ENCODE results near the gene TTC14. TPM values are rescaled to one million over a fixed set of nuclear protein-coding genes. Genes with fewer than 3 reads are reported as not detected.

TTC14 gene
- total and polyA plus RNA-seq, 2 donors (not counting 3 experiments of a cell fraction or from before 2014, with no cell fraction given): 14.5 to 33.6 TPM

DNA sequence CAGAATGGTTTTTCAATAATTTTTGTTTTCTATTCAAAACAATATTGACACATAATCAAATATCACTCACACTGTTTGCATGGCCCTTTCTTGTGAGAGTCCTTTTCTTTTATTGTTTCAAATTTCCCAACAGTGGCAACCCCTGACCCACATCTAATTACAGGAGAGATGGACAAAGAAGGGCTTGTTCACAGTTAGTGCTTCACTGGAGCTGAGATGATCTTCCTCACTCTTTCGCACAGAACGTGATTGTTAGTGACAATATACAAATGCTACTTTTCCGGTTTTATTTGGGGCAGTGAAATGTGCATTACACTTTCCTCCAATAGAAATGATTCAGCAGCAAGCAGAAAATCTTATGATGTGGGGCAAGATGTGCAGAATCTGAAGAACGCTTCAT is 38.6 kb upstream of the TTC14 start:
- Histone ChIP-seq H3K9ac (replicated peaks; ENCODE audit: extremely low read depth, insufficient read depth, low read length) (no peak overlapping the region), H2AFZ (ENCODE audit: low read depth, low read length) (no peak overlapping the region), H3K27ac (ENCODE audit: insufficient read depth, low read depth, low read length) (no peak overlapping the region), H3K4me3 (replicated peaks in 1 of 3; ENCODE audit: insufficient read depth in 1 of 3, low read depth in 1 of 3, low read length in 3 of 3) (no peak overlapping the region), H3K27me3 (ENCODE audit: control insufficient read depth in 2 of 2, insufficient read depth in 2 of 2, low read length in 2 of 2) (no peaks in the 10 kb centered on the region), H3K4me2 (ENCODE audit: insufficient read depth, low read length) (no peak overlapping the region), H3K4me1 (ENCODE audit: control insufficient read depth, extremely low read depth, insufficient read depth, low read length) (no peaks in the 10 kb centered on the region), H3K9me3 (replicated peaks; ENCODE audit: control insufficient read depth, insufficient read depth, low read length) (no peaks in the 10 kb centered on the region), H4K20me1 (replicated peaks; ENCODE audit: control insufficient read depth, extremely low read depth, insufficient read depth, low read length) (no peaks in the 10 kb centered on the region), H3K79me2 (ENCODE audit: control insufficient read depth, insufficient read depth, low read length) (no peaks in the 10 kb centered on the region), H3K36me3 (ENCODE audit: control insufficient read depth in 2 of 2, extremely low read depth in 1 of 2, insufficient read depth in 2 of 2, low read length in 2 of 2) (no peaks in the 10 kb centered on the region), H3K9me1 (replicated peaks; ENCODE audit: control insufficient read depth, extremely low read depth, insufficient read depth, low read length) (no peaks in the 10 kb centered on the region)
- TF ChIP-seq GATA2 (IDR thresholded peaks at IDR 0.05; ENCODE audit: insufficient read depth, insufficient read length, low read depth, low read length) (no peak), FOS (IDR thresholded peaks at IDR 0.05; ENCODE audit: borderline replicate concordance, insufficient read depth, low read length) (no peak), EZH2 (IDR thresholded peaks at IDR 0.05; ENCODE audit: borderline replicate concordance, low read depth, low read length, severe bottlenecking) (no peak), MYC (IDR thresholded peaks at IDR 0.05; ENCODE audit: low read depth, low read length) (no peak)
- TF ChIP-seq, protein P1, sequence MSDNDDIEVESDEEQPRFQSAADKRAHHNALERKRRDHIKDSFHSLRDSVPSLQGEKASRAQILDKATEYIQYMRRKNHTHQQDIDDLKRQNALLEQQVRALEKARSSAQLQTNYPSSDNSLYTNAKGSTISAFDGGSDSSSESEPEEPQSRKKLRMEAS (IDR thresholded peaks at IDR 0.05; ENCODE audit: insufficient read depth, insufficient read length): no peak
- intact Hi-C loops (cut with micrococcal nuclease) (loop anchor here (10.0 kb wide), 1 partner anchor 319 kb away; no protein-coding TSS in a partner anchor), dilution Hi-C loops (cut with MboI; ENCODE audit: extremely low pct_ligation_motif_present, low sequenced_read_pairs) (no loop called here)
- FAIRE-seq (no peak), DNase-seq (ENCODE audit: low read depth, low spot score) (no peak)
- ChIA-PET POLR2A (no interaction called here), CTCF (interaction anchor here (1.2 kb wide), 1 partner anchor 9 kb away, joined by 3 read pairs; no protein-coding TSS in a partner anchor)
- no TSS peak for BruUV-seq (replicated peaks)

DNA sequence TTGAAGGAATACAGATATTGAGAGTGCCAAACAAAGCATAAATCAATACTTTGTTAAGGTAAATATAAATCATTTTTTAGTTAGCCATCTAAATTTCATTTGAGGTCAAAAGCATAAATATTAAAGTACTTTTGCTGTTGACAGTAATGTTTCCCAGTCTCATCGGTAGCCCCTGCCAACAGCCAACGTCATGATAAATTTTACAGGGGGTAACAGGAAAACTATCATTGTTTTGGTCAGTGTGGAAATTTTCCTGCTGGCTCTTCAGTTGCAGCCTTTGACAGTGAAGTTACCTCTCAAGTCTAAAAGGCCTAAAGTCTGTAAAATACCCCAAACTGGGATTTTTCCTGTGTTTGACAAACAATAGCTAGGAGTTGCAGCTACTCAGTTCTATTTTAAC is 37.3 kb upstream of the TTC14 start:
- DNase-seq (ENCODE audit: low read depth, low spot score): no peak
- Histone ChIP-seq H3K79me2 (ENCODE audit: control insufficient read depth, insufficient read depth, low read length) (no peaks in the 10 kb centered on the region), H3K9ac (replicated peaks; ENCODE audit: extremely low read depth, insufficient read depth, low read length) (no peak overlapping the region), H3K9me3 (replicated peaks; ENCODE audit: control insufficient read depth, insufficient read depth, low read length) (no peaks in the 10 kb centered on the region), H4K20me1 (replicated peaks; ENCODE audit: control insufficient read depth, extremely low read depth, insufficient read depth, low read length) (no peaks in the 10 kb centered on the region), H3K27ac (ENCODE audit: insufficient read depth, low read depth, low read length) (no peak overlapping the region), H3K4me3 (replicated peaks in 1 of 3; ENCODE audit: insufficient read depth in 1 of 3, low read depth in 1 of 3, low read length in 3 of 3) (no peak overlapping the region), H3K4me1 (ENCODE audit: control insufficient read depth, extremely low read depth, insufficient read depth, low read length) (no peaks in the 10 kb centered on the region), H3K4me2 (ENCODE audit: insufficient read depth, low read length) (no peak overlapping the region), H3K36me3 (ENCODE audit: control insufficient read depth in 2 of 2, extremely low read depth in 1 of 2, insufficient read depth in 2 of 2, low read length in 2 of 2) (no peaks in the 10 kb centered on the region), H2AFZ (ENCODE audit: low read depth, low read length) (no peak overlapping the region), H3K9me1 (replicated peaks; ENCODE audit: control insufficient read depth, extremely low read depth, insufficient read depth, low read length) (no peaks in the 10 kb centered on the region), H3K27me3 (ENCODE audit: control insufficient read depth in 2 of 2, insufficient read depth in 2 of 2, low read length in 2 of 2) (no peaks in the 10 kb centered on the region)
- dilution Hi-C loops (cut with MboI; ENCODE audit: extremely low pct_ligation_motif_present, low sequenced_read_pairs): no loop called here
- POLR2A ChIA-PET: no interaction called here
- FAIRE-seq: no peak
- BruUV-seq (replicated peaks): no TSS peak
- TF ChIP-seq MYC (IDR thresholded peaks at IDR 0.05; ENCODE audit: low read depth, low read length) (no peak), FOS (IDR thresholded peaks at IDR 0.05; ENCODE audit: borderline replicate concordance, insufficient read depth, low read length) (no peak), POLR2AphosphoS5 (IDR thresholded peaks at IDR 0.05; ENCODE audit: insufficient read depth, low read depth, low read length) (no peak), GATA2 (IDR thresholded peaks at IDR 0.05; ENCODE audit: insufficient read depth, insufficient read length, low read depth, low read length) (no peak), POLR2A (IDR thresholded peaks at IDR 0.05; ENCODE audit: low read depth, low read length) (no peak), EZH2 (IDR thresholded peaks at IDR 0.05; ENCODE audit: borderline replicate concordance, low read depth, low read length, severe bottlenecking) (no peak)
- TF ChIP-seq, protein P1 (IDR thresholded peaks at IDR 0.05; ENCODE audit: insufficient read depth, insufficient read length): no peak
- CTCF ChIA-PET: no interaction called here
- intact Hi-C loops (cut with micrococcal nuclease): loop anchor here (10.0 kb wide), 1 partner anchor 320 kb away; no protein-coding TSS in a partner anchor
